ENCODE measurements around the gene WDR48.

Gene WDR48

GRCh38 chr3:39102504-39103323, 50.9 kb downstream of the WDR48 start:
- no peak for DNase-seq (ENCODE audit: low read depth)

GRCh38 chr3:39103324-39103693, 51.5 kb downstream of the WDR48 start:
- no peak for DNase-seq (ENCODE audit: low read depth)

GRCh38 chr3:39103791-39104552, 52.2 kb downstream of the WDR48 start:
- no peak for DNase-seq (ENCODE audit: low read depth)

GRCh38 chr3:39104961-39105686, 53.3 kb downstream of the WDR48 start:
- DNase-seq (ENCODE audit: low read depth): no peak

- DNase-seq (ENCODE audit: low read depth): no peak
Observed at GRCh38 chr3:39105687-39106063, 53.9 kb downstream of the WDR48 start.

GRCh38 chr3:39106281-39106811, 54.5 kb downstream of the WDR48 start:
- DNase-seq (ENCODE audit: low read depth): no peak

GRCh38 chr3:39106851-39107387, 55.1 kb downstream of the WDR48 start:
- no peak for DNase-seq (ENCODE audit: low read depth)

- no peak for DNase-seq (ENCODE audit: low read depth)
Observed at GRCh38 chr3:39107388-39108199, 55.8 kb downstream of the WDR48 start, which contains the start of the genes GORASP1 and TTC21A. Gene GORASP1 (minus strand): TSS chr3:39107627. CDS start chr3:39107541, 86 bp downstream. Gene TTC21A (plus strand): TSS chr3:39107680. CDS start chr3:39107838, 158 bp downstream.

GRCh38 chr3:39108200-39108710, 56.4 kb downstream of the WDR48 start:
- DNase-seq (ENCODE audit: low read depth): no peak

GRCh38 chr3:39109086-39109485, 57.3 kb downstream of the WDR48 start:
- no peak for DNase-seq (ENCODE audit: low read depth)

GRCh38 chr3:39110041-39110639, 58.3 kb downstream of the WDR48 start:
- no peak for DNase-seq (ENCODE audit: low read depth)

- no peak for DNase-seq (ENCODE audit: low read depth)
Observed at GRCh38 chr3:39112113-39112512, 60.3 kb downstream of the WDR48 start.

GRCh38 chr3:39112535-39112934, 60.7 kb downstream of the WDR48 start:
- DNase-seq (ENCODE audit: low read depth): no peak

GRCh38 chr3:39113291-39113690, 61.5 kb downstream of the WDR48 start:
- no peak for DNase-seq (ENCODE audit: low read depth)

GRCh38 chr3:39114456-39114855, 62.6 kb downstream of the WDR48 start:
- DNase-seq (ENCODE audit: low read depth): no peak

GRCh38 chr3:39115870-39116269, 64.1 kb downstream of the WDR48 start:
- DNase-seq (ENCODE audit: low read depth): no peak

- DNase-seq (ENCODE audit: low read depth): no peak
Observed at GRCh38 chr3:39118079-39118478, 66.3 kb downstream of the WDR48 start.

- DNase-seq (ENCODE audit: low read depth): no peak
Observed at GRCh38 chr3:39118931-39119660, 67.3 kb downstream of the WDR48 start.

- DNase-seq (ENCODE audit: low read depth): no peak
Observed at GRCh38 chr3:39121621-39122020, 69.8 kb downstream of the WDR48 start.

GRCh38 chr3:39122813-39123212, 71.0 kb downstream of the WDR48 start:
- no peak for DNase-seq (ENCODE audit: low read depth)
